GM19025 (cell line): ENCODE measurements around the gene PRKAG2.
"Not testable (repeated sequence)": the region's sequence is repeated elsewhere in the genome, so short reads cannot be mapped to it uniquely, and the experiment has no call there.

Source experiments
- ATAC-seq: cut with Tn5 transposase; IDR thresholded peaks from one replicate; pipeline ENCODE4 v1.9.1; 2021; ENCODE audit warnings: mild to moderate bottlenecking, low read depth, moderate library complexity; ENCODE audit not compliant: unreplicated experiment

PRKAG2 gene

GRCh38 chr7:151888079-151889067 lies 11.5 kb upstream of the PRKAG2 start:
- no peak for ATAC-seq

GRCh38 chr7:151886783-151887182 lies 9.9 kb upstream of the PRKAG2 start:
- no peak for ATAC-seq

GRCh38 chr7:151885202-151885580 lies 8.3 kb upstream of the PRKAG2 start:
- peak; percentile 33 for ATAC-seq

GRCh38 chr7:151884312-151885201 lies 7.6 kb upstream of the PRKAG2 start:
- ATAC-seq: peak; percentile 87

- no peak for ATAC-seq
Measured at GRCh38 chr7:151883857-151884256, 6.9 kb upstream of the PRKAG2 start.

GRCh38 chr7:151882734-151883133 lies 5.8 kb upstream of the PRKAG2 start:
- ATAC-seq: no peak

GRCh38 chr7:151880688-151881087 lies 3.8 kb upstream of the PRKAG2 start:
- no peak for ATAC-seq

GRCh38 chr7:151877911-151878835 lies 1.3 kb upstream of the PRKAG2 start:
- no peak for ATAC-seq

- ATAC-seq: no peak
Measured at GRCh38 chr7:151875942-151876898, 695 bp downstream of the PRKAG2 start.

GRCh38 chr7:151874479-151874878 lies 2.4 kb downstream of the PRKAG2 start:
- not testable (repeated sequence) for ATAC-seq

- no peak for ATAC-seq
Measured at GRCh38 chr7:151873402-151873965, 3.4 kb downstream of the PRKAG2 start.

- ATAC-seq: no peak
Measured at GRCh38 chr7:151872531-151873401, 4.1 kb downstream of the PRKAG2 start.

GRCh38 chr7:151871904-151872303 lies 5.0 kb downstream of the PRKAG2 start:
- ATAC-seq: no peak

GRCh38 chr7:151871189-151871735 lies 5.7 kb downstream of the PRKAG2 start:
- no peak for ATAC-seq

- no peak for ATAC-seq
Measured at GRCh38 chr7:151869968-151870918, 6.7 kb downstream of the PRKAG2 start.

- no peak for ATAC-seq
Measured at GRCh38 chr7:151869455-151869854, 7.5 kb downstream of the PRKAG2 start.

- ATAC-seq: no peak
Measured at GRCh38 chr7:151869109-151869428, 7.8 kb downstream of the PRKAG2 start.
